ENCODE results near the gene CALD1. TPM values are rescaled to one million over a fixed set of nuclear protein-coding genes. Genes with fewer than 3 reads are reported as not detected.
A peak's percentile ranks its signal among the peaks of the same experiment; 100 is the strongest.

CALD1 gene
- total RNA-seq, 2 donors from 2014 or later: 912 to 1,038 TPM

- H3K4me1 ChIP-seq (ENCODE audit: control insufficient read depth in 1 of 2, low read depth in 2 of 2): peaks cover 54 to 98% of the 10 kb centered on the region in 2 donors
Measured at GRCh38 chr7:134814730-134815364, 35.4 kb downstream of the CALD1 start.

GRCh38 chr7:134818613-134819345 lies 39.3 kb downstream of the CALD1 start:
- no peak for ATAC-seq (ENCODE audit: insufficient number of reproducible peaks, low FRiP score, low read depth)
- no peak for DNase-seq (ENCODE audit: low spot score)
- H3K27me3 ChIP-seq (replicated peaks; ENCODE audit: insufficient read depth): no peaks in the 10 kb centered on the region
- H3K9me3 ChIP-seq: no peaks in the 10 kb centered on the region
- H3K27ac ChIP-seq: peak overlapping the region; percentile 59 to 74
- H3K4me3 ChIP-seq: no peak overlapping the region
- TF ChIP-seq CTCF (IDR thresholded peaks at IDR 0.05): no peak
- no peaks in the 10 kb centered on the region for H3K36me3 ChIP-seq
- H3K4me1 ChIP-seq (ENCODE audit: control insufficient read depth in 1 of 2, low read depth in 2 of 2): peaks cover 38 to 92% of the 10 kb centered on the region in 2 donors

More at GRCh38 chr7:134814730-134815364, 35.4 kb downstream of the CALD1 start:
- no peak for TF ChIP-seq CTCF (IDR thresholded peaks at IDR 0.05)
- ATAC-seq (ENCODE audit: insufficient number of reproducible peaks, low FRiP score, low read depth) (no peak), DNase-seq (ENCODE audit: low spot score) (no peak)
- H3K4me3 ChIP-seq: no peak overlapping the region
- no peaks in the 10 kb centered on the region for H3K27me3 ChIP-seq (replicated peaks; ENCODE audit: insufficient read depth)
- H3K9me3 ChIP-seq: no peaks in the 10 kb centered on the region
- no peaks in the 10 kb centered on the region for H3K36me3 ChIP-seq
- peak overlapping the region; percentile 51 to 66 for H3K27ac ChIP-seq

GRCh38 chr7:134819401-134819800 lies 40.0 kb downstream of the CALD1 start:
- Histone ChIP-seq H3K27me3 (replicated peaks; ENCODE audit: insufficient read depth) (no peaks in the 10 kb centered on the region), H3K27ac (peak overlapping the region; percentile 59 to 74), H3K36me3 (no peaks in the 10 kb centered on the region), H3K4me3 (no peak overlapping the region), H3K9me3 (no peaks in the 10 kb centered on the region), H3K4me1 (ENCODE audit: control insufficient read depth in 1 of 2, low read depth in 2 of 2) (peaks cover 40 to 92% of the 10 kb centered on the region in 2 donors)
- ATAC-seq (ENCODE audit: insufficient number of reproducible peaks, low FRiP score, low read depth) (no peak), DNase-seq (ENCODE audit: low spot score) (no peak)
- no peak for TF ChIP-seq CTCF (IDR thresholded peaks at IDR 0.05)

- TF ChIP-seq CTCF (IDR thresholded peaks at IDR 0.05): no peak
- no peak overlapping the region for H3K4me3 ChIP-seq
- ATAC-seq (ENCODE audit: insufficient number of reproducible peaks, low FRiP score, low read depth) (no peak), DNase-seq (ENCODE audit: low spot score) (no peak)
- H3K27me3 ChIP-seq (replicated peaks; ENCODE audit: insufficient read depth): no peaks in the 10 kb centered on the region
- peak overlapping the region; percentile 59 to 74 for H3K27ac ChIP-seq
- H3K36me3 ChIP-seq: no peaks in the 10 kb centered on the region
- peaks cover 41 to 92% of the 10 kb centered on the region in 2 donors for H3K4me1 ChIP-seq (ENCODE audit: control insufficient read depth in 1 of 2, low read depth in 2 of 2)
- no peaks in the 10 kb centered on the region for H3K9me3 ChIP-seq
Measured at GRCh38 chr7:134820295-134820694, 40.9 kb downstream of the CALD1 start.

- no peaks in the 10 kb centered on the region for H3K27me3 ChIP-seq (replicated peaks; ENCODE audit: insufficient read depth)
- no peak for DNase-seq (ENCODE audit: low spot score)
- peaks cover 45 to 92% of the 10 kb centered on the region in 2 donors for H3K4me1 ChIP-seq (ENCODE audit: control insufficient read depth in 1 of 2, low read depth in 2 of 2)
- no peaks in the 10 kb centered on the region for H3K36me3 ChIP-seq
- H3K27ac ChIP-seq: peak overlapping the region; percentile 59 to 74
- H3K9me3 ChIP-seq: no peaks in the 10 kb centered on the region
- H3K4me3 ChIP-seq: no peak overlapping the region
- TF ChIP-seq CTCF (IDR thresholded peaks at IDR 0.05): no peak
- no peak for ATAC-seq (ENCODE audit: insufficient number of reproducible peaks, low FRiP score, low read depth)
Measured at GRCh38 chr7:134820778-134821177, 41.3 kb downstream of the CALD1 start.
